Left ventricle myocardium inferior (tissue), 1 donor: ENCODE data around the gene DOCK3. TPM values are rescaled to one million over a fixed set of nuclear protein-coding genes. Genes with fewer than 3 reads are reported as not detected.
"Not testable (repeated sequence)": the region's sequence is repeated elsewhere in the genome, so short reads cannot be mapped to it uniquely, and the experiment has no call there.

Experiments used
- DNase-seq: peaks from one replicate; pipeline ENCODE4 v3.0.0-alpha.2; 2020
- H3K27ac ChIP-seq: fragments of 200-600 bp; replicated peaks from 2 replicates; pipeline ENCODE4 v1.8.0; 2021
- H3K27me3 ChIP-seq: fragments of 200-600 bp; 2 replicates; pipeline ENCODE4 v1.8.0; 2021; ENCODE audit warnings: low read depth
- H3K36me3 ChIP-seq: fragments of 200-600 bp; 2 replicates; pipeline ENCODE4 v1.8.0; 2021
- H3K4me1 ChIP-seq: fragments of 200-600 bp; 2 replicates; pipeline ENCODE4 v1.8.0; 2021
- H3K4me3 ChIP-seq: fragments of 200-600 bp; 2 replicates; pipeline ENCODE4 v1.8.0; 2021; ENCODE audit warnings: mild to moderate bottlenecking, moderate library complexity
- H3K9me3 ChIP-seq: fragments of 200-600 bp; replicated peaks from 2 replicates; pipeline ENCODE4 v1.8.0; 2021
- CTCF ChIP-seq: fragments of 200-600 bp; IDR thresholded peaks from 2 replicates; pipeline ENCODE4 v1.8.0; 2021; ENCODE audit warnings: antibody characterized with exemption, mild to moderate bottlenecking, borderline replicate concordance
- intact Hi-C: fragments of 100-400 bp; cut with micrococcal nuclease; formaldehyde crosslinking; loops from one replicate; pipeline ENCODE4 v1.11.0; 2022
- total RNA-seq: library from RNA; stranded (reverse); fragmentation: NEBNext Ultra II Directional; extraction: Animal tissue kit (Norgen Biotek cat#: 25700); gene quantifications from one replicate; pipeline ENCODE4 v1.2.1, GENCODE V29; 2021
- donor health status: DM: no; HTN: yes; CAD: no; lungs with severe emphysema.

Gene DOCK3
- total RNA-seq, 1 donor from 2014 or later = 3.9 TPM

GRCh38 chr3:50930371-50931208 is 255.9 kb downstream of the DOCK3 start:
- Histone ChIP-seq H3K9me3 (peaks cover 3% of the 10 kb centered on the region), H3K36me3 (no peaks in the 10 kb centered on the region), H3K27me3 (no peaks in the 10 kb centered on the region), H3K4me1 (no peaks in the 10 kb centered on the region), H3K4me3 (no peak overlapping the region), H3K27ac (no peak overlapping the region)
- DNase-seq = no peak
- intact Hi-C loops = no loop called here
- no peak for TF ChIP-seq CTCF

GRCh38 chr3:50932918-50933317 is 258.2 kb downstream of the DOCK3 start:
- H3K27ac ChIP-seq, DNase-seq, H3K4me3 ChIP-seq, H3K9me3 ChIP-seq, H3K36me3 ChIP-seq, H3K4me1 ChIP-seq, intact Hi-C loops, H3K27me3 ChIP-seq: not testable (repeated sequence)

- no peak for TF ChIP-seq CTCF
- intact Hi-C loops = no loop called here
- DNase-seq = no peak
Measured at GRCh38 chr3:50936389-50936788, 261.7 kb downstream of the DOCK3 start.

GRCh38 chr3:50947419-50947818 is 272.7 kb downstream of the DOCK3 start:
- Histone ChIP-seq H3K27me3 (no peaks in the 10 kb centered on the region), H3K4me1 (no peaks in the 10 kb centered on the region), H3K9me3 (no peaks in the 10 kb centered on the region), H3K36me3 (no peaks in the 10 kb centered on the region), H3K27ac (no peak overlapping the region), H3K4me3 (no peak overlapping the region)
- intact Hi-C loops = no loop called here
- no peak for TF ChIP-seq CTCF
- no peak for DNase-seq

More at GRCh38 chr3:50936389-50936788, 261.7 kb downstream of the DOCK3 start:
- no peaks in the 10 kb centered on the region for H3K4me1 ChIP-seq
- H3K9me3 ChIP-seq = peaks cover 9% of the 10 kb centered on the region
- H3K4me3 ChIP-seq = no peak overlapping the region
- no peaks in the 10 kb centered on the region for H3K36me3 ChIP-seq
- no peaks in the 10 kb centered on the region for H3K27me3 ChIP-seq
- H3K27ac ChIP-seq = no peak overlapping the region

GRCh38 chr3:50950591-50950990 is 275.9 kb downstream of the DOCK3 start:
- H3K4me3 ChIP-seq = no peak overlapping the region
- H3K27me3 ChIP-seq = no peaks in the 10 kb centered on the region
- intact Hi-C loops = no loop called here
- TF ChIP-seq CTCF = no peak
- no peaks in the 10 kb centered on the region for H3K9me3 ChIP-seq
- H3K4me1 ChIP-seq = no peaks in the 10 kb centered on the region
- H3K36me3 ChIP-seq = no peaks in the 10 kb centered on the region
- no peak for DNase-seq
- H3K27ac ChIP-seq = no peak overlapping the region

- no peaks in the 10 kb centered on the region for H3K9me3 ChIP-seq
- DNase-seq = no peak
- intact Hi-C loops = no loop called here
- no peaks in the 10 kb centered on the region for H3K4me1 ChIP-seq
- TF ChIP-seq CTCF = no peak
- H3K27ac ChIP-seq = no peak overlapping the region
- H3K36me3 ChIP-seq = no peaks in the 10 kb centered on the region
- H3K27me3 ChIP-seq = no peaks in the 10 kb centered on the region
- no peak overlapping the region for H3K4me3 ChIP-seq
Measured at GRCh38 chr3:50953825-50954414, 279.2 kb downstream of the DOCK3 start.
